HepG2 (cell line): ENCODE results near the gene EMILIN1. TPM values are rescaled to one million over a fixed set of nuclear protein-coding genes. Genes with fewer than 3 reads are reported as not detected.

Experiments
- DNMT3B ChIP-seq: conservative IDR thresholded peaks from 2 replicates; pipeline ENCODE4 v1.6.1; 2016; ENCODE audit warnings: missing biosample characterization, control low read depth
- GLMP ChIP-seq: sonication (generic); formaldehyde crosslinking; IDR thresholded peaks from 2 replicates; pipeline ENCODE4 v1.9.0; 2021; ENCODE audit warnings: missing genetic modification reagents, mild to moderate bottlenecking, borderline replicate concordance
- HDAC2 ChIP-seq: sonication (generic); formaldehyde crosslinking; IDR thresholded peaks from 2 replicates; pipeline ENCODE4 v1.4.0; 2020; ENCODE audit warnings: missing genetic modification reagents
- HNRNPH1 ChIP-seq: fragments of 200-400 bp; formaldehyde crosslinking; optimal IDR thresholded peaks from 2 replicates; pipeline ENCODE3; 2017; ENCODE audit warnings: mild to moderate bottlenecking, low read depth, low read length
- MAFG ChIP-seq: sonication (generic); formaldehyde crosslinking; IDR thresholded peaks from 2 replicates; pipeline ENCODE4 v1.5.1; 2020; ENCODE audit warnings: mild to moderate bottlenecking, missing genetic modification reagents
- NCOA5 ChIP-seq: sonication (generic); formaldehyde crosslinking; IDR thresholded peaks from 2 replicates; pipeline ENCODE4 v1.4.0; 2020; ENCODE audit warnings: missing genetic modification reagents
- ONECUT2 ChIP-seq: sonication (generic); formaldehyde crosslinking; IDR thresholded peaks from 2 replicates; pipeline ENCODE4 v1.4.0; 2020; ENCODE audit warnings: missing genetic modification reagents
- POGZ ChIP-seq: sonication (generic); formaldehyde crosslinking; IDR thresholded peaks from 2 replicates; pipeline ENCODE4 v1.4.0; 2020; ENCODE audit warnings: mild to moderate bottlenecking, missing genetic modification reagents
- RCOR2 ChIP-seq: IDR thresholded peaks from 2 replicates; pipeline ENCODE4 v1.6.1; 2016; ENCODE audit warnings: missing biosample characterization, missing genetic modification reagents
- RFX5 ChIP-seq: IDR thresholded peaks from 2 replicates; pipeline ENCODE4 v1.6.1; 2011; ENCODE audit warnings: low read depth, low read length, improper control_type of control experiment
- SOX6 ChIP-seq, 2 experiments: fragments of 450-650 bp in 1 of 2; sonication (generic) in 1 of 2; formaldehyde crosslinking in 1 of 2; IDR thresholded peaks; 2 replicates each; pipeline versions ENCODE4 v1.4.0 to v1.6.1; 2017 to 2020; ENCODE audit warnings: antibody characterized with exemption in 1 of 2, mild to moderate bottlenecking in 1 of 2, missing genetic modification reagents in 1 of 2
- TCF7L2 ChIP-seq: IDR thresholded peaks from 2 replicates; pipeline ENCODE4 v1.6.1; 2011; ENCODE audit warnings: mild to moderate bottlenecking, low read depth, low read length, moderate library complexity
- TFAP4 ChIP-seq: sonication (generic); IDR thresholded peaks from 2 replicates; pipeline ENCODE4 v1.6.1; 2016; ENCODE audit warnings: low read depth, borderline replicate concordance
- ZBTB14 ChIP-seq: sonication (generic); formaldehyde crosslinking; IDR thresholded peaks from 2 replicates; pipeline ENCODE4 v1.4.0; 2020; ENCODE audit warnings: missing genetic modification reagents
- ZBTB38 ChIP-seq: sonication (generic); formaldehyde crosslinking; IDR thresholded peaks from 2 replicates; pipeline ENCODE4 v1.5.1; 2020; ENCODE audit warnings: mild to moderate bottlenecking, missing genetic modification reagents
- ZNF317 ChIP-seq: sonication (generic); formaldehyde crosslinking; IDR thresholded peaks from 2 replicates; pipeline ENCODE4 v1.5.0; 2020; ENCODE audit warnings: mild to moderate bottlenecking, missing genetic modification reagents
- ZNF318 ChIP-seq: sonication (generic); formaldehyde crosslinking; IDR thresholded peaks from 2 replicates; pipeline ENCODE4 v1.4.0; 2020; ENCODE audit warnings: mild to moderate bottlenecking, missing genetic modification reagents
- ZNF44 ChIP-seq: sonication (generic); formaldehyde crosslinking; IDR thresholded peaks from 2 replicates; pipeline ENCODE4 v1.5.1; 2020; ENCODE audit warnings: mild to moderate bottlenecking, missing genetic modification reagents
- ZNF678 ChIP-seq: sonication (generic); formaldehyde crosslinking; IDR thresholded peaks from 2 replicates; pipeline ENCODE4 v1.4.0; 2020; ENCODE audit warnings: mild to moderate bottlenecking, missing genetic modification reagents
- polyA plus RNA-seq, 8 experiments: library from polyadenylated mRNA; depleted of rRNA in 3 of 8; stranded (reverse) in 7 of 8; unstranded in 1 of 8; fragments of >200 nt; fragmentation: Illumina TruSeq in 4 of 8; extraction: Trizol in 4 of 8; gene quantifications; 2 replicates each; pipeline versions ENCODE4 v1.2.1 to v1.2.3, GENCODE V29; 2011 to 2016; ENCODE audit warnings: low read depth in 4 of 8, missing spikeins in 1 of 8, mixed read lengths in 1 of 8; ENCODE audit not compliant: insufficient read depth in 1 of 8
- total RNA-seq, 5 experiments: library from RNA; depleted of rRNA; stranded (reverse); fragments of >200 nt; fragmentation: Illumina TruSeq; extraction: Trizol; gene quantifications; 2 replicates each; pipeline ENCODE4 v1.2.3, GENCODE V29; 2016; ENCODE audit warnings: low read depth in 1 of 5

EMILIN1 gene
- total and polyA plus RNA-seq, 2 of the 13 experiments (the other 11 are each of a cell fraction or from before 2014, with no cell fraction given): 8.1 to 9.7 TPM

- TF ChIP-seq TCF7L2 (no peak), ZNF678 (CRISPR knock-in tag) (no peak), RCOR2 (peak; percentile 17; the same call in 1 of the 2 replicates), ZBTB14 (CRISPR knock-in tag) (no peak; the same call in 1 of the 2 replicates), ZBTB38 (CRISPR knock-in tag) (peak; percentile 82; the same call in 1 of the 2 replicates), ONECUT2 (CRISPR knock-in tag) (0 out of 2 replicates have a peak, but pooled peaks have one; percentile 8), POGZ (CRISPR knock-in tag) (peak; percentile 9), HDAC2 (CRISPR knock-in tag) (peak; percentile 55), ZNF317 (CRISPR knock-in tag) (peak; percentile 73; the same call in 1 of the 2 replicates), ZNF318 (CRISPR knock-in tag) (no peak), NCOA5 (CRISPR knock-in tag) (no peak), RFX5 (no peak), DNMT3B (peak; percentile 61; the same call in 1 of the 2 replicates), MAFG (no peak), SOX6 (IDR thresholded peaks at IDR 0.05) (no peak), SOX6 (CRISPR knock-in tag; IDR thresholded peaks at IDR 0.05) (peak; percentile 63), GLMP (0 out of 2 replicates have a peak, but pooled peaks have one; percentile 8), HNRNPH1 (no peak), ZNF44 (CRISPR knock-in tag) (peak; percentile 90), TFAP4 (peak; percentile 59)
Observed at GRCh38 chr2:27050281-27050995, 28.0 kb upstream of the EMILIN1 start (continued).
